ENCODE measurements around the gene PDIA5. TPM values are rescaled to one million over a fixed set of nuclear protein-coding genes. Genes with fewer than 3 reads are reported as not detected.

Gene PDIA5
- total RNA-seq, 2 donors from 2014 or later = 36.5 to 40.1 TPM

- TF ChIP-seq CTCF (IDR thresholded peaks at IDR 0.05) = no peak
- Histone ChIP-seq H3K9me3 (no peaks in the 10 kb centered on the region), H3K9ac (ENCODE audit: low read depth in 2 of 2, low read length in 2 of 2) (no peak overlapping the region), H3K4me1 (no peaks in the 10 kb centered on the region), H3K27me3 (no peaks in the 10 kb centered on the region), H3K36me3 (no peaks in the 10 kb centered on the region), H3K27ac (no peak overlapping the region), H3K4me3 (no peak overlapping the region)
- intact Hi-C loops (cut with DNase I) = no loop called here
- DNase-seq = peak; percentile 65
Measured at GRCh38 chr3:123155471-123156011, 88.7 kb downstream of the PDIA5 start.

- Histone ChIP-seq H3K9me3 (no peaks in the 10 kb centered on the region), H3K27me3 (no peaks in the 10 kb centered on the region), H3K27ac (no peak overlapping the region), H3K4me1 (no peaks in the 10 kb centered on the region), H3K36me3 (no peaks in the 10 kb centered on the region), H3K4me3 (no peak overlapping the region), H3K9ac (ENCODE audit: low read depth in 2 of 2, low read length in 2 of 2) (no peak overlapping the region)
- TF ChIP-seq CTCF (IDR thresholded peaks at IDR 0.05) = no peak
- intact Hi-C loops (cut with DNase I) = no loop called here
- peak; percentile 15 for DNase-seq
Measured at GRCh38 chr3:123156276-123156995, 89.6 kb downstream of the PDIA5 start.

- intact Hi-C loops (cut with DNase I) = no loop called here
- H3K9me3 ChIP-seq = no peaks in the 10 kb centered on the region
- no peaks in the 10 kb centered on the region for H3K4me1 ChIP-seq
- no peak for TF ChIP-seq CTCF (IDR thresholded peaks at IDR 0.05)
- H3K4me3 ChIP-seq = no peak overlapping the region
- H3K36me3 ChIP-seq = no peaks in the 10 kb centered on the region
- no peak overlapping the region for H3K9ac ChIP-seq (ENCODE audit: low read depth in 2 of 2, low read length in 2 of 2)
- DNase-seq = peak; percentile 13
- no peak overlapping the region for H3K27ac ChIP-seq
- H3K27me3 ChIP-seq = no peaks in the 10 kb centered on the region
Measured at GRCh38 chr3:123157209-123157597, 90.4 kb downstream of the PDIA5 start.

- H3K36me3 ChIP-seq = no peaks in the 10 kb centered on the region
- H3K4me3 ChIP-seq = no peak overlapping the region
- no peak for TF ChIP-seq CTCF (IDR thresholded peaks at IDR 0.05)
- intact Hi-C loops (cut with DNase I) = no loop called here
- H3K9ac ChIP-seq (ENCODE audit: low read depth in 2 of 2, low read length in 2 of 2) = no peak overlapping the region
- no peaks in the 10 kb centered on the region for H3K27me3 ChIP-seq
- no peak overlapping the region for H3K27ac ChIP-seq
- no peaks in the 10 kb centered on the region for H3K9me3 ChIP-seq
- H3K4me1 ChIP-seq = no peaks in the 10 kb centered on the region
- DNase-seq = peak; percentile 17
Measured at GRCh38 chr3:123157598-123158287, 90.9 kb downstream of the PDIA5 start.

- Histone ChIP-seq H3K4me3 (no peak overlapping the region), H3K27ac (no peak overlapping the region), H3K36me3 (no peaks in the 10 kb centered on the region), H3K4me1 (no peaks in the 10 kb centered on the region), H3K9ac (ENCODE audit: low read depth in 2 of 2, low read length in 2 of 2) (no peak overlapping the region), H3K9me3 (no peaks in the 10 kb centered on the region), H3K27me3 (no peaks in the 10 kb centered on the region)
- intact Hi-C loops (cut with DNase I) = no loop called here
- DNase-seq = peak; percentile 35
- no peak for TF ChIP-seq CTCF (IDR thresholded peaks at IDR 0.05)
Measured at GRCh38 chr3:123158330-123158729, 91.5 kb downstream of the PDIA5 start.

Data from colonic mucosa (tissue), 4 donors.